ENCODE data around the gene TRIM24.

TRIM24 gene

DNA sequence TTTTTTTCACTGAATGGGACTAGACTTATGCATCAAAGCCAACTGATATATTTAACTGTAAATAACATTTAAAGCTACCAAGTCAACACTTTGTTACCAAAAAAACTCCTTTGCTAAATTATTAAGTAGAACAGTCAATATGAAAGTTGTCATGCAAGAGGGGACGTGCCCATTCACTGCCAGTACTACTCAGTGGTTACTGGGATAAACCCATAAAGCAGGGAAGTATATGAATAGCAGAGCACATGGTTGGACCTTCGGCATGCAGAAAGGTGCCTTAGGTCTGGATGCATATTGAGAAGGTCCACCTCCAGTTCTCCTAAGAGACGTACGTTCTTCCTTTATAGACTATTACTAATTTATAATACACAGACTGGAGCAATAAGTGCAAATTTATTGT lies 121.0 kb downstream of the TRIM24 start:
- DNase-seq, result no peak

DNA sequence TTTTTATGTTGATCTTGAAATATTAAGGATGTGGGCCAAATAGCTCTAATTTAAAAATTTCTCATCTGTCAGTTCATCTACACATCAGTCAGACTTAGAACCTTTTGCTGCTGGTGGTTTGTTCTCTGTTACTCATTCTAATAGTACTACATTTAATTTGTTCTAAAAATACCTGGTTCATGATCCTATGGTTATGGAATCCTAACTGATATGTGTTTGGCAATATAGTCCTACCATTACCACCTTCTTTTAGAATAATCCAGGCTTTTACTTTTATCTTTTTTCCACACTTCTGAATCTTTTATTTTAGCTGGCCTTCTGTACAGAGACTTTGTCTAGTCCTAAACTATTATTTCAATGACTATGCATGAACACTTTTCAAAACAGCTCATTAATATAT lies 124.2 kb downstream of the TRIM24 start:
- DNase-seq, result no peak

DNA sequence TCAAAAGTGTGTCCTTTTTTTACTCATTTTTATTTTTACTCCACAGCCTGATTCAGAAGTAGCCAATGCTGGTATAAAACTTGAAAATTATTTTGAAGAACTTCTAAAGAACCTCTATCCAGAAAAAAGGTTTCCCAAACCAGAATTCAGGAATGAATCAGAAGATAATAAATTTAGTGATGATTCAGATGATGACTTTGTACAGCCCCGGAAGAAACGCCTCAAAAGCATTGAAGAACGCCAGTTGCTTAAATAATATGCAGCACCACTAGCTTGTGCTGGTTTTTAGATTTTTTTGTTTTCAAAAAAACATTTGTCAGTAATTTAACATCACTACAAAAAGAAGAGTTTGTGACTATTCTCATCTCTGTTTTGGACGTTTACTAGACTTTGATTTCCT lies 124.6 kb downstream of the TRIM24 start:
- DNase-seq, result no peak

DNA sequence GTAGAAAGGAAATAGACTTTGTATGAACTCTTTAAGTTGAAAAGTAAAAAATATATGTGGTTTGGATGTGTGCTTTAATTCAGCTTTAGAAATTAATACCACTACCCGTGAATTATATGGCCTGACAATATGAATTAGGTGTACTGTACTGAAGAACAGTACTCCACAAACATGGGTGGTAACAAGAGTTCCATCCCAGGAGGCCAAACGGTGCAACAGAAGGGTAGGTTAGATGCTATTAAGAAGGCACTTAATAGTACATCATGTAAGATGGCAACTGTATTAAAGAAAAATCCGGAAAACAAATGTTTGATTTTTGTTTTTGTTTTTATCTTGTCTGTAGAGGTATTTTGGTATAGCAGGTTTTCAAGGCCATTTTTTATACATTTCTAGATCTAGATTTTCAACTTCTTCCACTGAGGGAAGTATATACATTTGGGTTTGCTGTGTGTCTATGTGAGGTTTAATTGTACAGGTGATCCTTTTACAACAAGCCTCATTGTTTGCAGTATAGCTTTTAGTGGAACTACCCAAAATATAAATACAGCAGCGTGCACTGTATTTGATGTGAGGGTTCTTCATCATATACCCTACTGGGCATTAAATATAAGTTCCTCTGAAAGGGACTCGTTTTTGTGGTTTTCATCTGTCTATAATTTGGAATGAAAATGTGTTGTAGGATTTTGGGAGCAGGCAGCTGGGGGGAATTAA lies 125.4 kb downstream of the TRIM24 start:
- DNase-seq, result no peak

DNA sequence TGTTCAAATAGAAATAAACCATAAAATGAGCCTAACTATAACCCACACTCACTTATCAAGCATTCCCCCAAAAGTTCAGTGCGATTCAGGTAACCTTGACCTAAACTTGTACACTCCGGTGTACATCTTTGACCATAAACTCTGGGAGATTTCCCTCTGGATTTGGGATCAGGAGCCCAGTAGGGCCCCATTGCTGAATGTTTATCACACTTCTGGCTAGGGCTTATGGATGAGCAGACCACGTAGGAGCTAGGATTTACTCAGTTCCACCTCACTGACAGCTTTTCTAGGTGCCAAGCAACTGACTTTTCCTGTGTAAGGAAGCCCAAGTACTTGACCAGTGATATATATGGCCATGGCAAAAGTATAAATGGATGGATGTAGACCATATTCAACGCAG lies 127.4 kb downstream of the TRIM24 start:
- no peak for DNase-seq

DNA sequence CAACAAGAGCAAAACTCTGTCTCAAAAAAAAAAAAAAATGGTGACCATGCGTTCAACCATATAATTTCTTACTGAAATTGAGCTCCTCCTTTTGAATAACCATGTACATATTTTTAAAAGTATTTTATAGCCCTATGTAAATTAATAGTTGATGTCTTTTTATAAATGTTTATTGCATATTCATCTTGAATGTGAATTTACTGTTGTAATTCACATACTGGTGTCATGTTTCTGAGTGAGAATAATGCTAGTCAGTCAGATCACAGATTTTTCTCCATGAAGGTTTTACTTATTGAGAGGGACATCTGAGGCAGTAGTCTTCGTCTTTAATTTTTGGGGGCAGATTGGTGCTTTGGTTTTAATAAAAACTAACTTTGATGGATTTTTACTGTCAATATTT lies 128.9 kb downstream of the TRIM24 start:
- DNase-seq, result no peak

DNA sequence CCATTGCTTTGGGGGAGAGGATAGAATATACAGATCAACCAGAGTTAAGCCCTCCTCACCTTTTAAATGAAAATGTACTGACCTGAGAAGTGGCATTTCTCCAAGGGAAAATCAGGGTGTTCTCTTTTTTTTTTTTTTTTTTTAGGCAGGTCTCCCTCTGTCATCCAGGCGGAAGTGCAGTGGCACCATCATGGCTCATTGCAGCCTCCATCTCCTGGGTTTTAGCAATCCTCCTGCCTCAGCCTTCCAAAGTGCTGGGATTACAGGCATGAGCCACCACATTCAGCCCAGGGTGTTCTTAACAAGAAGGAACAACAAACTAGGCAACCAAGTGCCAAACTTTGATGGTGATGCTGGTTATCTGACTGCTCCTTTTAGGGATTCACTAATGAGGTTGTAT lies 130.1 kb downstream of the TRIM24 start:
- no peak for DNase-seq

DNA sequence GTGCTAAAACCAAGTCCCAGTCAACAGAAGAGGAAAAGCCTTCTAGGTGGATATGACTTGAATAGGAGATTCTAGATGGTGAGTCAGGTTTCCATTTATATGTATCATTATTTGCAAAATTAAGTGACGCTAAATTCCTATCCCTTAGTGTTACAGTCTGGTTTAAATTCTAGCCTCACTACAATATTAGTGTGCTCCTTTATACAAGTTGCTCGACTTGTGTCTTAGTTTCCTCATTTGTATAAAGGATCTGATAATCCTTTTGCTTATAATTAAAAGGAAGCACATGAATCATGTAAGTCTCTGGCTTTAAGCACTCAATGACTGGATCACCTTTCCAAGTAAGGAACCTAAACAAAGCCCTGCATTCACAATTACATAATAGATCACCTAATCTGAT lies 135.4 kb downstream of the TRIM24 start:
- DNase-seq, result no peak

DNA sequence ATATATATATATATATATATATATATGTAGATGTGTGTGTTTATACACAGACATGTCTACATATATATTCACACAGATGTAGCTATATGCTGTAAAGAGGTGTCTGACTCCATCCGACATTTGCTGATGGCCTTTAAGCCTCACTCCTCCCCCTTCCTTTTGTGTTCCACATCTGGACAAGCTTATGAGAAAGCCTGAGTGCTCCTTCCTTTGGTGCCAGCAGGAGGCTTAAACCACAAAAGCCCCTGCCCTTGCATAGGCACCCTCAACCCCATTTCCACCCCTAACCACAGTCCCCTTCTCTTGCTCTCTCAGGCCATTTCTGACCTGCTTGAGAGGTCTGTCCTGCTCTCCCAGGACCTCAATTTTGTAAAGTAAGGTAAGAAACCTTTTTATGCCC lies 142.4 kb downstream of the TRIM24 start:
- no peak for DNase-seq

DNA sequence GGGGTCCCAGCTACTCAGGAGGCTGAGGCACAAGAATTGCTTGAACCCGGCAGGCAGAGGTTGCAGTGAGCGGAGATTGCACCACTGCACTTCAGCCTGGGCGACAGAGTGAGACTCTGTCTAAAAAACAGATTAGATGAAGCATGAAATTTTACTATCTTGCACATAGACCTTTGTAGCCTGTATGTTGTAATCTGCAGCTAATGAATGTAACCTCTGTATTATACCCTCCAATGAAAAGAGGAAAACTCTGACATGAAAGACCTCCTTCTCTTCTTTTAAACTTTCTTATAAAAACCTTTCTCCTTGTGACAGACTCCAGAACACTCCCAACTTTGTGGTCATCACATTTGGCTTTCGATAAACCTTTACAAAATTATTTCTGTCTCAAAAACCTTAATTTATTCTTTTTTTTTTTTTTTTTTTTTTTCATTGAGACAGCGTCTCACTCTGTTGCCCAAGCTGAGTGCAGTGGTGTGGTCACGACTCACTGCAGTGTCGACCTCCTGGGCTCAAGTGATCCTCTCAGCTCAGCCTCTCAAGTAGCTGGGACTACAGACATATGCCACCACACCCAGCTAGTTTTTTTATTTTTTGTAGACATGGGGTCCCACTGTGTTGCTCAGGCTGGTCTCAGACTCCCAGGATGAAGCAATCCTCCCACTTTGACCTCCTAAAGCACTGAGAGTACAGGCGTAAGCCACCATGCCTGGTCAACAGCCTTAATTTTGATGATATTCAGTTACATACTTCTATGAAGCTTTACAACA lies 143.7 kb downstream of the TRIM24 start:
- no peak for DNase-seq

DNA sequence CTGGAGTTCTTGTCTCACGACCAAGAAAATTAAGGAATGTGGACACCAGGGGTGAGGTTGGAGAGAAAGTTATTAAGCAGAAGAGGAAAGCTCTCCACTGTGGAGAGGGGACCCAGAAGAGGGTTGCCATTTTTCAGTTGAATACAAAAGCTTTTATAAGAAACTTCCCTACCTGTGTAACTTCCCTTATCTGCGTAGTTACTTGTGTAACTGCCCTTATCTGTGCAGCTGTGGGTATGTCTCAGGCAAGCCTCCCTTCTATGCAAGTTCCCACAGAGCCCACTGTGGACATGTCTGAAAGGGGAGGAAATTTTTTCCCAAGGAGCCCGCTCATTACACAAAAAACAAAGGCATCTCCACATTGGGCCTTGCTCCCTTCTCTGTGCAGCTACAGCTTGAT lies 146.2 kb downstream of the TRIM24 start:
- no peak for DNase-seq

DNA sequence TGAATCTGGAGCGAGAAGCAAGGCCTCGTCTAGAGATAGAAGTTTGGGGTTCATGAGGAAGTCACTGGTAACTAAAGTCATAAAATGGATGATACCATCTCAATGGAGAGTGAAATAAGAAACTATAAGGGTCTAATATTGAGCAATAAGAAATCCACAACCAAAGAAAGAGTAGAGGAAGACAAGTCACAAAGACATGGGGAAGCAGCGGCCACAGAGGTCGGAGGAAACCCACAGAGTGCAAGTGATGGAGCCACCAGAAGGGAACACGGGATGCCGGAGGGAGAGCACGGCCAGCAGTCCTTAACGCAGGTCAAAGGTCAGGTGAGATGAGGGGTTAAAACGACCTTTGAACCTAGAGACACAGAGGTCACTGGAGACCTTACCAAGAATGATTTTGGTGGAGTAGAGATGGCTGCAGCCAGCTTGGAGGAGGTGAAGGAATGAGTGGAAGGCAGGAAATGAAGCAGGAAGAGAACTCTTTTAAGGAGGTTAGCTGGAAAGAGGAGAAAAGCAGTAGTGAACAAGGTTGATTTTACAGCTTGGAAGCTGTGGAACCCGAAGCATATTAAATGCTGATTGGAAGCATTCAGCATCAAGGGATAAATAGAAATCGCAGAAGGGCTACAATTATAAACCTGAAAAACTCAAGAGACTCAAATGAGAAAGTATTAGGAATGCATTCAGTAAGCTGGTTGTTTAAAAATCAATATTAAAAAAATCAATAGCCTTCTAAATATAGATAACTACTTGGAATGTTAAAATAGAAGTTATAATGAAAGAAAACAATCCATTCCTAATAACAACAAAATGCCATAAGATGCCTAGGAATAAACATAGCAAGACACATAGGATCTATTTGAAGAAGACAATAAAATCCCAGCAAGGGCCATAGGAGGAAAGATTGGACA lies 147.4 kb downstream of the TRIM24 start:
- DNase-seq, result no peak

DNA sequence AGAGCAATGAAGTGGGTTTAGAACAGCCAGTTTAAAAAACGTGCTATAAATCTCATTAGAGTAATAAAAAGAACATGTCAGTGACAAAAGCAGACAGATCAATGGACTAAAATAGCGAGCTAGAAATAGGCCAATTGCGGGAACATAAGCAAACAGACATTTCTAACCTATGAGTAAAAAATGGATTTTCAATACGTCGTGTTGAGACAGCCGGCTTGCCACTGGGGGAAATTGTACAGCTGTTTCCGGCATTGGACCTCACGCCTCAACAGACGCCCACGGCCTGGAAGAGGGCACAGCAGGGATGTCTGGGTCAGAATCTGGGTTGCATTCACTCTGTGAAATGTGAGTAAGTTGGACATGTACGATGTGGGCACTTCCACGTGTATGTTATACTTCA lies 148.2 kb downstream of the TRIM24 start:
- DNase-seq, result no peak

DNA sequence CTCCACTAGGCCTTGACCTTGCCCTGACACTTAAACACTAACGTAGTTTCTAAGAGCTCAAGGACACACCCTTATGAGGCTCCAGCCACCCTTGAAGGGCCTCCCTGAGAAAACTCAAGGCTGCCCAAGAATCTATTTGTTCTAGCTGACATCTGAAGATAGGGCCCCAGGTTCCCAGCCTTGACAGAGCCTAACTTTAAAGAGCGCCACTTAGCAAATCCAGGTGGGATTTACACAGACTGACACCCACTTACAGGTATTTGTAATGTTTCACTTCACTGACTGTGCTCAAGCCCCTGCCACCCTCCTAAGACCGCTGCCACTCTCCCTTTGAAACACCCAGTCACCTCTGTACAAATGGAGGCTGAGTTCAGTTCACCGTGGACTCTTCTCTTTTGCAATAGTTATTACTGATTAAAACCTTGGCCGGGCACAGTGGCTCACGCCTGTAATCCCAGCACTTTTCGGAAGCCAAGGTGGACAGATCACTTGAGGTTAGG lies 150.7 kb downstream of the TRIM24 start:
- DNase-seq, result no peak

DNA sequence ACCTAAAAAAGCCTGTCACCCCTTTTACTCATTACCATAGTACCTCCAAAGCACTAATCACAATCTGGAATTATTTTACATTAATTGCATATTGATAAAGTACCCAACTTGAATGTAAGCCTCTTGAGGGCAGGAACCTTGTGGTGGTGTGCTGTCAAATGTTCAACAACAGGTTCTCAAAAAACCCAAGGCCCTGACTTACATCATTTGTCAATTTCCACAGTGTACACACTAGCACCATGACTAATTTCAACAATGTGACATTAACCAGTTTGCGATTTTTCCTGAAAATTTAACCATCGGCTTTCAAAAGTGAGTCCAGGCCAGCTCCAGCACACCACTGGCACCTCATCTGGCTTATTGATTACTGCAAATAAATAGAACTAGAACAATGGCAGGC lies 153.6 kb downstream of the TRIM24 start:
- no peak for DNase-seq

DNA sequence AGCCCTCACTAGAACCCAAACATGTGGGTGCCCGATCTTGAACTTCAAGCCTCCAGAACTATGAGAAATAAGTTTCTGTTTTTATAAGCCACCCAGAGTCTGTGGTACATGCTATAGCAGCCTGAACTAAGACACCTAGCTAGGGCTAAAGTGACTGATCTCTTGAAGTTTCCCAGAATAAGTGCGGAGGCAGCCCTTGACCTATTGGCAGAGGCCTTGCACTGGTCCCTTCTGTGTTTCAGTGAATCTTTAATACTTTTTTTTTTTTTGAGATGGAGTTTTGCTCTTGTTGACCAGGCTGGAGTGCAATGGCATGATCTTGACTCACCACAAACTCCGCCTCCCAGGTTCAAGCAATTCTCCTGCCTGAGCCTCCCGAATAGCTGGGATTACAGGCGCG lies 156.0 kb downstream of the TRIM24 start:
- DNase-seq, result no peak

DNA sequence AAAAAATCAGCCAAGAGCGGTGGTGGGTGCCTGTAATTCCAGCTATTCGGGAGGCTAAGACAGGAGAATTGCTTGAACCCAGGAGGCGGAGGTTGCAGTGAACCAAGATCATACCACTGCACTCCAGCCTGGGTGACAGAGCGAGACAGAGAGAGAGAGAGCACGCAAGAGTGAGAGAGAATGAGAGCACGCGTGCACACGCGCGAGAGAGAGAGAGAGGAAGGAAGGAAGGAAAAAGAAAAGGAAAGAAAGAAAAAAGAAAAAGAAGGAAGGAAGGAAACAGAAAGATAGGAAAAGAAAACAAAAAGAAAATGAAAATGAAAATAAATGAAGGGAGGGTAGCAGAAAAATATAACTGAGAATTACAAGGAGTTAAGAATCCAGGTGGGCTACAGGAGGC lies 158.4 kb downstream of the TRIM24 start:
- no peak for DNase-seq

DNA sequence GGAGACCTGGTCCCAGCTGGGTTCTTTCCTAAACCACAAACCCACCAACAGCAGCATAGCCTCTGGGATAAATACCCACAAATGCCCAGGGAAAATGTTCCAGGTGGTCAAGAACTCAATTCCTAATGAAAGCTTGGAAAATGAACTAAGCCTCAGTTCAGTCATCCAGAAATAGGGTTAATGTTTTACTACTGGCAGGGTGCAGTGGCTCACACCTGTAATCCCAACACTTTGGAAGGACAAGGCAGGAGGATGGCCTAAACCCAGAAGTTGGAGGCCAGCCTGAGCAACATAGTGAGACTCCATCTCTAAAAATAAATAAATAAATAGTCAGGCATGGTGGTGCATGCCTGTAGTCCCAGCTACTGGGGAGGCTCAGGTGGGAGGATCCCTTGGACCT lies 158.9 kb downstream of the TRIM24 start:
- no peak for DNase-seq

DNA sequence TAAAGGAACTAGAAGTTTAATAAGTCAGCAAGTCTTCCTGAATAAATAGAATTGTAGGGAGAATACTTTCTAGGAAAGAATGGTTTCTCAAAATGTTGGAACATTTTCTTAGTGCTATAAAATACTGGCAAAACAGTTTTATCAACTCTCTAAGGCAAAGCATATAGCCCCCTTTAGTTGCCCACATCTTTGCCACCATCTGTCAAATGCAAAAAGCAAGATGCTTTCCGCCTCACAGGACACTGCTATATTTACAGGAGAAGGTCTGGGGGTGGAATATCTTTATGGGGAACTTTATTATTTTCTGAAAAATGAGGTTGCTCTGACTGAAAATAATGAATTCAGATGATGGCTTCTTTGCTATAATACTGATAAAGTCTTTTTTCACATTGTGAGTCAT lies 162.8 kb downstream of the TRIM24 start:
- no peak for DNase-seq

DNA sequence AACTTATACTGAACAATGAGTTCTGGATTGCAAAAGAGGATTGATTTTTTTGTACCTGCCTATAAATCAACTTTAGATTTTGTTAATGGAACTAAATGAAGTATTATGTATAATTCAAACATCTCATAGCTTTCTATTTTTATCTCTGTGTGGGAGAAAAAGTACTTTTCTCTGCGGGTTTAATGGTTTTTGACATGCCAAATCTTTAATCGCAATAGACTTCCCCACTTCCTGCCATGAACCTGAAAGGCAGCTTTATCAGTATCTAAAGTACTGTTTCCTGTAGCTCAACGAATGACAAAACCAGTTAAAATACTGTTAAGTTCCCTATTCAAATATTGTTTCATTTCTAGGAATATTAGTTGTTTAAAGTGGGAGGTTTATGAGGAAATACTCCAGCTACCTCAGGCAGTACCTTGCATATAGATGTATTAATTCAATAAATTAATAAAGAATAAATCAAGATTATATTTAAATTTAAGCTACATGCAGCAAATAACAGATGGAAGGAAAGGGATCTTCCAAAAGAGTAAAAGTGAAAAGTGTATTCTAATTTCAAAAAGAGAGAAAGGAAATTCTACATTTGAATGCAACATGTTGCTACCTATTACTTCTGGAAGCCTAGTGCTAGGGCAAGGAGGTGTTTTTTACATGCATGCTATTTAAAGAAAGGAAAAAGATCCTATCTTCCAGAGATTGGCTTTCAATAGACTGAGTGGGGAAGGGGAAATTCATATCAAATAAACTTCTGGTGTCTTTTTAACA lies 165.2 kb downstream of the TRIM24 start:
- DNase-seq, result peak; percentile 17

DNA sequence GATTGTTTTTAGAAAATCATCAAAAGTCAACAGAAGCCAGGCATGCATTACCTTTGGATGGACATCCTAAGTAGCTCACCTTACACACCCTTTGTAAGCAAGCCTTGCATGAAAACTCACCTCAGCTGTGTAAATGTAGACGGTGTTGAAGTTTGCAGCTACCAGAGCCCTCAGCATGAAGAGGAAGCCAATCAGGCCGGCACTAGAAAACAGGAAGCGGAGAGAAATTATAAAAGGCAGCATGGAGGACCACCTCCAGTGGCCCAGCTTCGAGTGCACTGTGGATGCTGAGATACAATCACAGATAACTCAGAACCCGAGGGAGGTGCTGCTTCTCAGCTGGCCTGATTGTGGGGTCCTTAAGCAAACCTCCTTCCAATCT lies 165.8 kb downstream of the TRIM24 start:
- DNase-seq, result peak; percentile 14

DNA sequence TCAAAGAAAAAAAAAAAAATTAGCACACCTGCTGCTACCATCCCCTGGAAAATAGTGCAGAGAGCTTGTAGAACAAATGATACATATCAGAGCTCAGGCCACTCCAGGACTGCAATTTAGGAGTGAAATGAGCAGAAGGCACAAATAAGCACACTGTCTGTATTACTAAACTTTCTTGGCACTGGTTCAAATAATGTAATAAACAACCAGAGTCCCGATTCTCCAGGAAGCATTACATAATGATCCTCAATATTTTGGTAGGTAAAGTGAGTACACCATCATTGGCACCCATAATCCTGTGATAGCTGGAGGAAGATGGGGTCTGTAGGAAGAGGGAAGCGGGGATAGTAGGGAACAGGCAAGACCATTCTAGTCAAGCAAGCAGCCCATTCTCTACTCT lies 166.8 kb downstream of the TRIM24 start:
- no peak for DNase-seq

DNA sequence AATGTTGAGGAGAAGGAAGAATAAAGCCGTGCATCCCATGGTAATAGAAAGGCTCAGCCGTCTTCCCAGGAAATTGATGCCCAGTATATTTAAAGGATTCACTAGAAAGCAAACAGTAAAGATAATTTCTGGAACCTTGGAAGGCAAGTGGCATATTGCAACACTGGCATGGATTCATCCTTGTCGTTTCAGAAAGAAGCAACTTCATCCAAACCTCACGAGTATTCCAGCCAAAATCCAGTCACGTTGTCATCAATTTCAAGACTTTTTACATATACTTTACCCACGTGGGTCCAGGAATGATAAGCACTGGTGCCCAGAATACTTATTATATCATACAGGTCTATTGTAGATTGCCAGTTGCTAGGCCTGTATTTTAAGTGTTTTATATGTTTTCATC lies 167.3 kb downstream of the TRIM24 start:
- DNase-seq, result no peak

All from KG1 (cell line).